ENCODE measurements around the gene AUNIP.

AUNIP gene

DNA sequence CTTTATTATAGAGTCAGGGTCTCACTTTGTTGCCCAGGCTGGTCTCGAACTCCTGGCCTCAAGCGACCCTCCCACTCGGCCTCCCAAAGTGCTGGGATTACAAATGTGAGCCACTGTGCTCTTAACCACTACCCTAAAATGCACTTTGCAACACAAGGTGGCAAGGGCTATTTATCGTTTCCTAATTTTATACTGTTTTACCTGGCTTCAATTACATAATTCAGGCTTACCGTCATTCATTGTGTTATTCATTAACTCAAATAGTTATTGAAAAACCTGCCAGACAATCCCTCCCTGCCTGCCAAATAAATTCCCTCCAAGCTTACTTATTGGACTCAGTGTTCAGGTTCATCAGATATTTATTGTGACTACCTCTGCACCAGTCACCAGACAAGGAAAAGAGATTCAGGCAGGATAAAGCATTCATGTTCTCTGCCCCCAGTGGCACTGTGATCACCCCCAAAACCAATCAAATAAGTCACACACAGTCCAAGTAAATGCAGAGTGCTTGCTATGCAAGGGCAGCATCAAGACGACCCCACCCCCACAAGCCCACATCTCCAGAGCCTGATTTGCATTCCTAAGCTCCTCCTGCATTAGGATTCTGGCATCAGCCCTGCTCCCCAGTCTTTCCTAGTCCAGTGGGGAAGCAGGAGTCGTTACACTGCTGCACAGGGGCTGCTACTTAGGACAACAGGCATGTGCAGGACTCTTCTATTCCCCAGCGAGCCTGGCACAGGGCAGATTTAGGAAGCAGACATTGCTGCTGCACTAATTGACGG is 8.1 kb upstream of the AUNIP start:
- TF ChIP-seq POLR2A (IDR thresholded peaks at IDR 0.05; ENCODE audit: low read length) (no peak), GATA1 (IDR thresholded peaks at IDR 0.05; ENCODE audit: low read depth, low read length) (no peak)
- DNase-seq: no peak

DNA sequence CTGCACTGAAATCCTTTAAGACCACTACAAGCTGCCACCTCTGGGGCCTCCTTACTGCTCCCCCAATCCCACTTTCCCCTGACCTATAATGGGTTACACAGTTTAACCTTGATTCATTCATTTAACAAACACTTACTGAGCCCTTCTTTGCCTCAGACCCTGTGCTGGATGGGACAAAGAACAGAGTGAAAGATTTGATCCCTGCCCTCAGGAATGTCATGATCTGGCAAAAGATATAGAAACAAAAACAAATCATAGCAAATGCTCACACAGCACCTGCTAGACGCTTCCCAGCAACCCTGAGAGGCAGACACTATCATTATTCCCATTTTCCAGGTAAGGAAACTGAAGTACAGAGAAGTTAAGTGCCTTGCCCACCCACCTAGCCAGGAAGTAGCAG is 7.0 kb upstream of the AUNIP start:
- no peak for DNase-seq
- TF ChIP-seq GATA1 (IDR thresholded peaks at IDR 0.05; ENCODE audit: low read depth, low read length) (no peak), POLR2A (IDR thresholded peaks at IDR 0.05; ENCODE audit: low read length) (no peak)

DNA sequence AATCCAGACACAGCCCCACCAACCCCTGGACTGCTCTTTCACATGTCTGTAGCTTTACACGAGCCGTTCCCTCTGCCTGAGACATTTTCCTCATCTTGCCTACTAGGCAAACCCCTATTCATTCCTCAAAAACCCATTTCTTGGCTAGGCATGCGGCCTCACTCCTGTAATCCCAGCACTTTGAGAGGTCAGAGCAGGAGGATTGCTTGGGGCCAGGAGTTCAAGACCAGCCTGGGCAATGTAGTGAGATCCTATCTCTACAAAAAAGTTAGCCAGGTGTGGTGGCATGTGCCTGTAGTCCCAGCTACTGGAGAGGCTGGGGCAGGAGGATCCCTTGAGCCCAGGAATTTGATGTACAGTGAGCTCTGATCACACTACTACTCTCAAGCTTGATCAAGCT is 5.2 kb upstream of the AUNIP start:
- no peak for TF ChIP-seq POLR2A (IDR thresholded peaks at IDR 0.05; ENCODE audit: low read length)
- no peak for DNase-seq

GRCh38 chr1:25863486-25864262 is 4.4 kb upstream of the AUNIP start:
- DNase-seq: no peak
- TF ChIP-seq POLR2A (IDR thresholded peaks at IDR 0.05; ENCODE audit: low read length) (no peak), GATA1 (IDR thresholded peaks at IDR 0.05; ENCODE audit: low read depth, low read length) (no peak)

GRCh38 chr1:25862785-25863485 is 3.7 kb upstream of the AUNIP start:
- no peak for DNase-seq
- TF ChIP-seq GATA1 (IDR thresholded peaks at IDR 0.05; ENCODE audit: low read depth, low read length): no peak
- TF ChIP-seq POLR2A (IDR thresholded peaks at IDR 0.05; ENCODE audit: low read length): no peak

DNA sequence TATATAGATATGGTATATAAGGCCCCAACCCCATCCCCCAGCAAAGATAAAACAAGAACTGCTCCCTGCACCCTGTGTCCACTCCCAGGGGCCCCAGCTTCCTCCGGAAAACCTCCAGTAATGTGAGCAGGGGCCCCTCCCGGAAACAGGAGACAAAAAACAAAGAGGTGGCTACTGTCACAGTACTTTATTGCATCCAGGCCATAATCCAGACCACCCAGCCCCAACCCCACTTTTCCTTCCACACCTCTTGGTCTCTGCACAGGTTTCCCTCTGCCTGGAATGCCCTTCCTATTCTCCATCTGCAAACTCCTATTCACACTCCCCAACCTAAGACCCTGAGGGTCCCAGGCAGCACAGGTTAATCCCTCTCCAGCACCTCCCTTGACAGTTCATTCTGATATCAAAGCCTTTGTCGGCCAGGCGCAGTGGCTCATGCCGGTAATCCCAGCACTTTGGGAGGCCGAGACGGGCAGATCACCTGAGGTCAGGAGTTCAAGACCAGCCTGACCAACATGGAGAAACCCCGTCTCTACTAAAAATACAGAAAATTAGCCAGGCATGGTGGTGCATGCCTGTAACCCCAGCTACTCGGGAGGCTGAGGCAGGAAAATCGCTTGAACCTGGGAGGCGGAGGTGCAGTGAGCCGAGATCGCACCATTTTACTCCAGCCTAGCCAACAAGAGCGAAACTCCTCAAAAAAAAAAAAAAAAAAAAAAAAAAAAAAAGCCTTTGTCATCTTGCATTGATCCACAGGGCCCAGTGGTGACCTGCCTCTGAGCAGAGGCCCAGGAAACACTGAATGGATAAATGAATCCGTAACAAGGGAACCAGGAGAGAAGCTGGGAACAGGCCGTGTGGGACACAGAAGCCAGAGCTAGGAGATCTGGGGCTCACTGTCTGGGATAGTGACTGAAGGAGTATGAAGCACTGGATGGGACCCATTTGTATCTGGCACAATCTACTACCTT is 2.3 kb upstream of the AUNIP start:
- no peak for TF ChIP-seq GATA1 (IDR thresholded peaks at IDR 0.05; ENCODE audit: low read depth, low read length)
- no peak for TF ChIP-seq POLR2A (IDR thresholded peaks at IDR 0.05; ENCODE audit: low read length)
- DNase-seq: peak in 1 of 2 experiments; percentile 44

DNA sequence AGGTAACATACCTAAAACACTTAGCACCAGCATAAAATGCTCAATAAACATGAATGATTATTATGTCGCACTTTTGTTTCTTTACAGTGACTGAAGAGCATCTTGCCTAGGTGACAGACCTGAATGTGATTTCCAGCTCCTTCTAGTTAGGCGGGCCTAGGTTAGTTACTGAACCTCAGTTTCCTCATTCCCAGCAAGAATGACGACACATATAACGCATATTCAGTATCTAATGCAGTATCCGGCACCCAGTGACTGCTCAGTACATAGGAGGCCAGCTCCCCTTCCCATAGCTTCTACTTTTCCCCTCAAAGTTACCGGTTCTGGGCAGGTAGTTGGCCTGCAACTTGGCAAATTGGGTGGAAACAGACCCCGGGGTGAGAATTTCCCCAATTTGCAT is 763 bp downstream of the AUNIP start:
- no peak for TF ChIP-seq POLR2A (IDR thresholded peaks at IDR 0.05; ENCODE audit: low read length)
- TF ChIP-seq GATA1 (IDR thresholded peaks at IDR 0.05; ENCODE audit: low read depth, low read length): no peak
- DNase-seq: peak in 1 of 2 experiments; percentile 59

DNA sequence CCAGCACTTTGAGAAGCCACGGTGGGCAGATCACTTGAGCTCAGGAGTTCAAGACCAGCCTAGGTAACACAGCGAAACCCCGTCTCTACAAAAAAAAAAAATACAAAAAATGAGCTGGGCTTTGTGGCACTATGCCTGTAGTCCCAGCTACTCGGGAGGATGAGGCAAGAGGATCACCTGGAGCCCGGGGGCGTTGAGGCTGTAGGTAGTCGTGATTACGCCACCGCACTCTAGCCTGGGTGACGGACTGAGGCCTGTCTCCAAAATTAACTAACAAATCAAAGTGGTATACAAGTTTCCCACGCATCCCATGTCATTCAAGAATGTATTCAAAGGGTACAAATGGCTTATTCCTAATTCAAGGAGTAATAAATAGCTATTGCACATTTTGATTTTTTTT is 2.4 kb downstream of the AUNIP start:
- DNase-seq: no peak
- no peak for TF ChIP-seq POLR2A (IDR thresholded peaks at IDR 0.05; ENCODE audit: low read length)
- TF ChIP-seq GATA1 (IDR thresholded peaks at IDR 0.05; ENCODE audit: low read depth, low read length): no peak

- DNase-seq: peak; percentile 71 to 91
Measured at GRCh38 chr1:25854554-25854953, 4.7 kb downstream of the AUNIP start.

GRCh38 chr1:25848531-25848930 is 10.7 kb downstream of the AUNIP start:
- TF ChIP-seq POLR2A (IDR thresholded peaks at IDR 0.05; ENCODE audit: low read length) (no peak), GATA1 (IDR thresholded peaks at IDR 0.05; ENCODE audit: low read depth, low read length) (no peak)
- no peak for DNase-seq

More at GRCh38 chr1:25854554-25854953, 4.7 kb downstream of the AUNIP start:
- TF ChIP-seq POLR2A (IDR thresholded peaks at IDR 0.05; ENCODE audit: low read length) (no peak), GATA1 (IDR thresholded peaks at IDR 0.05; ENCODE audit: low read depth, low read length) (no peak)

DNA sequence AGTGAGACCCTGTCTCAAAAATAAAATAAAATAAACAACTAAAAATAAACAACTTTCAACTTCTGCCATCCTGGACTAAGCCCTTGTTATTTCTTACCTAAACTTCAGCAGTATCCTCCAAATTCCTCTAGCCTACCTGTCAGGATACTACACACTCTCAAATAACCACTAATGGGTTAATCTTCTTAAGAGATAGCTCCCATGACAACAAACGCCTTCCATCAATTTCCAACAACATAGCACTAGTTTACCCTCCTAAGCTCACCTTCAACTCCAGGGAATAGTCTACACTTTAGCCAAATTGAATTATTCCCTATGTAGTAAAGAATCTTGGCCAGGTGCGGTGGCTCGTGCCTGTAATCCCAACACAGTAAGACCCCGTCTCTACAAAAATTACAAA is 11.3 kb downstream of the AUNIP start:
- no peak for DNase-seq
- no peak for TF ChIP-seq POLR2A (IDR thresholded peaks at IDR 0.05; ENCODE audit: low read length)
- TF ChIP-seq GATA1 (IDR thresholded peaks at IDR 0.05; ENCODE audit: low read depth, low read length): no peak

DNA sequence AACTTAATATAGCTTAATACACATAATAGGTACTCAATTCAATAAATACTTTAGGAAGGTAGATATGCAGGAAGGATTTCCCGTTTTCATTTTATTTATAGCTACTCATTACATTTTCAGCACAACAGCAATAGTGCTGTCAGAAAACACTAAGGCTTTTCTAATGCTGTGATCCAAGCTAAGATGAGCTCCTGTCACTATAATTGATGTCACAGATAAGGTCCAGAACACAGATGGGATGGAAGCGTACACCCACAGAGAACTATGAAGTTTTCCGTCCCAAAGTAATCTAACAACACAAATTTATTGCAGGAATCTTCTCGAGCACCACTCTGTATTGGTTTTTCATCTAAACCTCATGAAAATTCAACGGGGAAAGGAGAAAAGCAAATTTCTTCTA is 13.6 kb downstream of the AUNIP start:
- no peak for TF ChIP-seq POLR2A (IDR thresholded peaks at IDR 0.05; ENCODE audit: low read length)
- TF ChIP-seq GATA1 (IDR thresholded peaks at IDR 0.05; ENCODE audit: low read depth, low read length): no peak
- no peak for DNase-seq
